NT2/D1 (cell line): ENCODE results near the gene TRMO.

ENCODE experiments used
- SUZ12 ChIP-seq: IDR thresholded peaks from 2 replicates; pipeline ENCODE4 v1.6.1; 2011; ENCODE audit not compliant: insufficient read length, insufficient read depth; ENCODE audit errors: extremely low read depth
- YY1 ChIP-seq: IDR thresholded peaks from 2 replicates; pipeline ENCODE4 v1.6.1; 2011; ENCODE audit not compliant: insufficient read length, insufficient read depth
- ZNF274 ChIP-seq: IDR thresholded peaks from 2 replicates; pipeline ENCODE4 v1.6.1; 2011; ENCODE audit warnings: mild to moderate bottlenecking, low read depth, low read length

GRCh38 chr9:97970165-97970564, 47.9 kb upstream of the TRMO start:
- no peak for TF ChIP-seq YY1
- TF ChIP-seq SUZ12 = no peak
- no peak for TF ChIP-seq ZNF274
